DOHH2 (cell line): Measurements from ENCODE around the gene NEDD4L.

Source experiments
- H3F3A ChIP-seq: fragments of 200-600 bp; sonication (generic), shearing (Covaris generic); 2 replicates; pipeline ENCODE4 v1.6.0; 2016; ENCODE audit warnings: antibody characterized with exemption, mild to moderate bottlenecking; ENCODE audit not compliant: control insufficient read depth, insufficient read depth
- H3K27ac ChIP-seq: fragments of 200-600 bp; sonication (generic); 2 replicates; pipeline ENCODE4 v1.5.1; 2014; ENCODE audit warnings: low read depth, mild to moderate bottlenecking, low read length, moderate library complexity
- H3K27me3 ChIP-seq: fragments of 200-600 bp; sonication (generic); 2 replicates; pipeline ENCODE4 v1.6.1; 2014; ENCODE audit warnings: mild to moderate bottlenecking, low read length, mixed read lengths; ENCODE audit not compliant: control insufficient read depth
- H3K36me3 ChIP-seq: fragments of 200-600 bp; sonication (generic); 2 replicates; pipeline ENCODE4 v1.6.1; 2014; ENCODE audit warnings: mild to moderate bottlenecking, low read length, moderate library complexity, mixed read lengths; ENCODE audit not compliant: control insufficient read depth
- H3K4me1 ChIP-seq: fragments of 200-600 bp; sonication (generic); 2 replicates; pipeline ENCODE4 v1.6.1; 2014; ENCODE audit warnings: mild to moderate bottlenecking, low read length, mixed read lengths; ENCODE audit not compliant: control insufficient read depth
- H3K4me2 ChIP-seq: fragments of 200-600 bp; sonication (generic); 2 replicates; pipeline ENCODE4 v1.6.0; 2014; ENCODE audit warnings: mild to moderate bottlenecking, low read length, moderate library complexity
- H3K4me3 ChIP-seq: fragments of 200-600 bp; sonication (generic); 2 replicates; pipeline ENCODE4 v1.5.1; 2014; ENCODE audit warnings: mild to moderate bottlenecking, low read length, mixed read lengths
- H3K79me2 ChIP-seq: fragments of 200-600 bp; sonication (generic); 2 replicates; pipeline ENCODE4 v1.6.1; 2014; ENCODE audit warnings: mild to moderate bottlenecking, low read length, mixed read lengths; ENCODE audit not compliant: control insufficient read depth
- H3K9me2 ChIP-seq: fragments of 200-600 bp; sonication (generic); replicated peaks from 2 replicates; pipeline ENCODE4 v1.6.1; 2014; ENCODE audit warnings: mild to moderate bottlenecking, low read length, mixed read lengths; ENCODE audit not compliant: control insufficient read depth
- H3K9me3 ChIP-seq: fragments of 200-600 bp; sonication (generic); 2 replicates; pipeline ENCODE4 v1.6.1; 2014; ENCODE audit warnings: antibody characterized with exemption, low read length, mixed read lengths; ENCODE audit not compliant: control insufficient read depth, insufficient read depth
- H4K20me1 ChIP-seq: fragments of 200-600 bp; sonication (generic); 2 replicates; pipeline ENCODE4 v1.6.0; 2014; ENCODE audit warnings: low read depth, mild to moderate bottlenecking, antibody characterized with exemption, low read length, moderate library complexity; ENCODE audit not compliant: control insufficient read depth, insufficient read depth
- CTCF ChIP-seq: fragments of 200-600 bp; sonication (generic); IDR thresholded peaks from one replicate; pipeline ENCODE4 v1.5.1; 2014; ENCODE audit warnings: antibody characterized with exemption, mild to moderate bottlenecking, low read depth, low read length; ENCODE audit not compliant: poor library complexity, severe bottlenecking
- EZH2phosphoT487 ChIP-seq: fragments of 200-600 bp; sonication (generic); IDR thresholded peaks from 2 replicates; pipeline ENCODE4 v1.6.1; 2017; ENCODE audit warnings: borderline replicate concordance, mild to moderate bottlenecking, antibody characterized with exemption, low read length, moderate library complexity, mixed read lengths

NEDD4L gene

GRCh38 chr18:58324824-58325480 lies 280.9 kb downstream of the NEDD4L start:
- H4K20me1 ChIP-seq = no peaks in the 10 kb centered on the region
- peaks cover 5% of the 10 kb centered on the region for H3K4me1 ChIP-seq
- H3K9me2 ChIP-seq = no peaks in the 10 kb centered on the region
- no peaks in the 10 kb centered on the region for H3F3A ChIP-seq
- H3K27me3 ChIP-seq = no peaks in the 10 kb centered on the region
- peaks cover 22% of the 10 kb centered on the region for H3K36me3 ChIP-seq
- TF ChIP-seq CTCF = no peak
- no peak for TF ChIP-seq EZH2phosphoT487
- H3K4me2 ChIP-seq = no peak overlapping the region
- H3K4me3 ChIP-seq = no peak overlapping the region
- H3K27ac ChIP-seq = no peak overlapping the region
- H3K9me3 ChIP-seq = no peaks in the 10 kb centered on the region
- no peaks in the 10 kb centered on the region for H3K79me2 ChIP-seq

- H3K4me2 ChIP-seq = no peak overlapping the region
- H3K79me2 ChIP-seq = no peaks in the 10 kb centered on the region
- no peak for TF ChIP-seq CTCF
- TF ChIP-seq EZH2phosphoT487 = no peak
- no peak overlapping the region for H3K4me3 ChIP-seq
- no peaks in the 10 kb centered on the region for H3K9me2 ChIP-seq
- H3K9me3 ChIP-seq = no peaks in the 10 kb centered on the region
- H3K4me1 ChIP-seq = peaks cover 5% of the 10 kb centered on the region
- H3K27ac ChIP-seq = no peak overlapping the region
- no peaks in the 10 kb centered on the region for H3K27me3 ChIP-seq
- H3F3A ChIP-seq = no peaks in the 10 kb centered on the region
- H3K36me3 ChIP-seq = peaks cover 28% of the 10 kb centered on the region
- H4K20me1 ChIP-seq = no peaks in the 10 kb centered on the region
Measured at GRCh38 chr18:58325494-58325893, 281.5 kb downstream of the NEDD4L start.

- no peak for TF ChIP-seq CTCF
- TF ChIP-seq EZH2phosphoT487 = no peak
- Histone ChIP-seq H3K36me3 (peaks cover 38% of the 10 kb centered on the region), H3K4me2 (no peak overlapping the region), H3K9me2 (no peaks in the 10 kb centered on the region), H4K20me1 (no peaks in the 10 kb centered on the region), H3K4me3 (no peak overlapping the region), H3K27ac (no peak overlapping the region), H3K9me3 (no peaks in the 10 kb centered on the region), H3K79me2 (no peaks in the 10 kb centered on the region), H3K27me3 (no peaks in the 10 kb centered on the region), H3F3A (no peaks in the 10 kb centered on the region), H3K4me1 (no peaks in the 10 kb centered on the region)
Measured at GRCh38 chr18:58334061-58334460, 290.0 kb downstream of the NEDD4L start.
